Small intestine (tissue), 7 donors: ENCODE measurements around the gene PKNOX2. TPM values are rescaled to one million over a fixed set of nuclear protein-coding genes. Genes with fewer than 3 reads are reported as not detected.

Experiments
- DNase-seq, 2 donors: peaks; one replicate each; pipeline versions ENCODE4 v3.0.0 to v3.0.0-alpha.2; 2013
- FAIRE-seq: peaks from 2 replicates; lab custom pipeline; 2012; peaks lifted over from hg19 to GRCh38; lab: Jason Lieb, UNC
- H3K27ac ChIP-seq, 3 donors: one replicate each; pipeline ENCODE4 v1.5.1; 2013; ENCODE audit warnings: low read length in 2 of 3, mild to moderate bottlenecking in 2 of 3, control low read depth in 1 of 3, inconsistent platforms in 1 of 3, low read depth in 1 of 3, moderate library complexity in 1 of 3
- H3K27me3 ChIP-seq, 3 donors: one replicate each; pipeline ENCODE4 v1.6.1; 2013; ENCODE audit warnings: low read length in 3 of 3, inconsistent platforms in 1 of 3; ENCODE audit not compliant: control insufficient read depth in 3 of 3, insufficient read depth in 3 of 3
- H3K36me3 ChIP-seq, 3 donors: one replicate each; pipeline ENCODE4 v1.6.1; 2013; ENCODE audit warnings: low read length in 3 of 3, inconsistent platforms in 1 of 3, low read depth in 1 of 3, mild to moderate bottlenecking in 1 of 3, moderate library complexity in 1 of 3; ENCODE audit not compliant: control insufficient read depth in 3 of 3, insufficient read depth in 2 of 3
- H3K4me1 ChIP-seq, 3 donors: one replicate each; pipeline ENCODE4 v1.6.1; 2013; ENCODE audit warnings: low read length in 2 of 3, inconsistent platforms in 1 of 3, low read depth in 1 of 3, mild to moderate bottlenecking in 1 of 3, moderate library complexity in 1 of 3; ENCODE audit not compliant: control insufficient read depth in 3 of 3, insufficient read depth in 2 of 3
- H3K4me3 ChIP-seq, 3 donors: one replicate each; pipeline ENCODE4 v1.5.1; 2013; ENCODE audit warnings: low read length in 3 of 3, control low read depth in 1 of 3, inconsistent platforms in 1 of 3, low read depth in 1 of 3, mild to moderate bottlenecking in 1 of 3, moderate library complexity in 1 of 3
- H3K9me3 ChIP-seq, 2 donors: one replicate each; pipeline ENCODE4 v1.6.1; 2013; ENCODE audit warnings: low read depth in 1 of 2, low read length in 1 of 2; ENCODE audit not compliant: control insufficient read depth in 2 of 2, insufficient read depth in 1 of 2
- WGBS, 3 donors: extraction: QIAGEN DNeasy Blood & Tissue Kit; methylation state at CpG; one replicate each; pipeline ENCODE4 v1.1.7; 2013; 5-methylcytosine and 5-hydroxymethylcytosine counted together
- polyA plus RNA-seq, 4 donors: library from polyadenylated mRNA; stranded (reverse) in 3 of 4; unstranded in 1 of 4; fragments of 200-250 nt in 3 of 4; fragments of 120-200 nt in 1 of 4; gene quantifications; one replicate each; pipeline versions ENCODE4 v1.2.1 to v1.2.3, GENCODE V29; 2013
- donor health status: healthy with polysubstance abuse.
- donor health status: control.
- donor health status: control.
- donor health status: Bipolar disorder and iron deficiency.
- donor health status: healthy.

Gene PKNOX2
- polyA plus RNA-seq, 4 donors, result 1.1 to 2.5 (median 1.2) TPM; not detected in 1

- FAIRE-seq (no peak), DNase-seq (no peak)
- Histone ChIP-seq H3K4me3 (no peak overlapping the region), H3K27ac (no peak overlapping the region), H3K36me3 (peaks cover 0 to 3% (median 0%) of the 10 kb centered on the region in 3 donors), H3K4me1 (no peaks in the 10 kb centered on the region), H3K9me3 (peaks cover 0 to 7% of the 10 kb centered on the region in 2 donors), H3K27me3 (peaks cover 0 to 22% (median 0%) of the 10 kb centered on the region in 3 donors)
- WGBS, 3 donors, result 61 to 69% (median 63%) methylated on average over 26 of the region's 26 CpGs
Observed at GRCh38 chr11:125239585-125240560, 75.3 kb downstream of the PKNOX2 start.

DNA sequence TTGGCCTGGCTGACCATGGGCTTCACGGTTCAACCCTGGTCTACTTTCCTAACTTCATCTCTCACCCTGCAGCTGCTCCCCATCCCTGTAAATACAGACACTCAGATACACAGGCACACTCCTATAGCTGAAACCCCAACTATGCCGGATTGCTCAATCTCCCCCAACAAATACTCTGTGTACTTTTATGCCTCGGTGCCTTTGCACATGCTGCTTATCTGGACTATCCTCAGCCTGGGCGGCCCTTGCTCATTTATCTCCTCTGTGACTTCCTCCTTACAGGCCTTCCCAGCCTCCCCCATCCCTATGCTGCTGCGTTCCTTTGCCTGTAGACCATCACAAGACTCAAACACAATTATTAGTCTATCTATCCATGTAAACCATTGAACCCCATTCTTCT is 76.6 kb downstream of the PKNOX2 start:
- Histone ChIP-seq H3K36me3 (no peaks in the 10 kb centered on the region), H3K27ac (no peak overlapping the region), H3K4me1 (no peaks in the 10 kb centered on the region), H3K4me3 (no peak overlapping the region), H3K27me3 (peaks cover 0 to 17% (median 0%) of the 10 kb centered on the region in 3 donors), H3K9me3 (peaks cover 0 to 7% of the 10 kb centered on the region in 2 donors)
- FAIRE-seq (no peak), DNase-seq (no peak)
- 76 to 87% (median 77%) methylated on average over 5 of the region's 5 CpGs for WGBS, 3 donors

DNA sequence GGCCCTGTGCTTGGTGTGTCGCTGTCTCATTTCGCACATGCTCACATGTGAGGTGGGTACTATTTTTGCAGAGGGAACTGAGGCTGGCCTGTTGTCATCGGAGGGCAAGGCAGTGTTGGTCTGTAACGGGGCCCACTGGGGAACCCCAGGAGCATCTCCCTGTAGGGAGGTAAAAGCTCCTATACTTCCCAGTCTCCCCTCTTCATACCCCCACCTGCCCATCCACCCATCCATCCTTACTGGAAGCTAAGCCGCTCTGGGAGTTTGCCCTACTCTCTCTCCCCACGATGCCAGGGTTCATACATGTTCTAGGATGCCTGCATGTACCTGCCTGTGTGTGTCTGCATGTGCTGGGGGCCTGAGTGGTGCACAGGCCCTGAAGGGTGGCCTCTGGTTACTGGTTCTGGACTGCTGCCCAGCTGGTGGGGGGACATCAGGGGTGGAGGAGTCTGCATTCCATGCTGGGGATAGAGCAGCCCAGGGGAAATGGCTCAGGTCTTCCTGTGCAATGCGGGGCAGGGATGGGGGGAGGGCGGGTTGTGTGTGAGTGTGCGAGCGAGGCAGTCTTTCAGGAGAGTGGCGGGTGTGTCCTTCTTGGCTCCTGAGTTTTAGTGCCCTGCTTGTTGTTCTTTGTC is 77.7 kb downstream of the PKNOX2 start:
- Histone ChIP-seq H3K4me1 (no peaks in the 10 kb centered on the region), H3K9me3 (no peaks in the 10 kb centered on the region), H3K27me3 (peaks cover 0 to 14% (median 0%) of the 10 kb centered on the region in 3 donors), H3K36me3 (no peaks in the 10 kb centered on the region), H3K27ac (no peak overlapping the region), H3K4me3 (no peak overlapping the region)
- WGBS, 3 donors, result 81 to 86% (median 83%) methylated on average over 11 of the region's 11 CpGs
- no peak for FAIRE-seq
- DNase-seq, result no peak

GRCh38 chr11:125244166-125244565 is 79.6 kb downstream of the PKNOX2 start:
- Histone ChIP-seq H3K9me3 (no peaks in the 10 kb centered on the region), H3K4me3 (no peak overlapping the region), H3K4me1 (no peaks in the 10 kb centered on the region), H3K36me3 (no peaks in the 10 kb centered on the region), H3K27ac (no peak overlapping the region), H3K27me3 (peaks cover 0 to 15% (median 0%) of the 10 kb centered on the region in 3 donors)
- WGBS, 3 donors, result 68 to 72% (median 72%) methylated on average over 4 of the region's 4 CpGs
- DNase-seq, result no peak
- no peak for FAIRE-seq

DNA sequence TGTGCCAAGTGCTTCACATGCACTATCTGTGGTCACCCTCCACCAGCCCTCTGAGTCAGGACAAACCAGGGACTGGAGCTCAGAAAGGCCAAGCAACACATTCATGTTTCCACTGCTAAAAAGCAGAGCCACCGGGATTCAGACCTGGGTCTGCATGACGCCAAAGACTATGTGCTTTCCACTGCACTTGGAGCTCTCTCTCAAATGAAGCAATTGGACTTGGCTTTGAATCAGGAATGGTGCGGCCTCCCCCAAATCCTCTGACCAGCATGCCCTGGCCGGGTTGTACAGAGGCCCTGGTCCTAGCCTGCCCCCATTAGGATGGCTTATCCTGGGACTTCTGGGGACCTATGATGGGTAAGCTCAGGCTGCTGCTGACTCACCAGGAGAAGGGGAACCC is 80.7 kb downstream of the PKNOX2 start:
- peaks cover 0 to 9% (median 0%) of the 10 kb centered on the region in 3 donors for H3K27me3 ChIP-seq
- H3K4me1 ChIP-seq, result no peaks in the 10 kb centered on the region
- no peaks in the 10 kb centered on the region for H3K36me3 ChIP-seq
- 60 to 82% (median 75%) methylated on average over 4 of the region's 4 CpGs for WGBS, 3 donors
- H3K27ac ChIP-seq, result no peak overlapping the region
- no peak overlapping the region for H3K4me3 ChIP-seq
- DNase-seq, result no peak
- no peaks in the 10 kb centered on the region for H3K9me3 ChIP-seq
- no peak for FAIRE-seq

GRCh38 chr11:125247431-125247830 is 82.9 kb downstream of the PKNOX2 start:
- no peaks in the 10 kb centered on the region for H3K36me3 ChIP-seq
- no peak for DNase-seq
- 65 to 71% (median 71%) methylated on average over 2 of the region's 2 CpGs for WGBS, 3 donors
- peaks cover 0 to 4% (median 0%) of the 10 kb centered on the region in 3 donors for H3K27me3 ChIP-seq
- FAIRE-seq, result no peak
- no peaks in the 10 kb centered on the region for H3K4me1 ChIP-seq
- no peaks in the 10 kb centered on the region for H3K9me3 ChIP-seq
- H3K4me3 ChIP-seq, result no peak overlapping the region
- H3K27ac ChIP-seq, result no peak overlapping the region

GRCh38 chr11:125250318-125251213 is 86.0 kb downstream of the PKNOX2 start:
- DNase-seq, result no peak

GRCh38 chr11:125251214-125251545 is 86.6 kb downstream of the PKNOX2 start:
- no peak for FAIRE-seq
- WGBS, 3 donors, result 90 to 93% (median 91%) methylated on average over 5 of the region's 5 CpGs
- no peak for DNase-seq

More at GRCh38 chr11:125250318-125251213, 86.0 kb downstream of the PKNOX2 start:
- Histone ChIP-seq H3K4me1 (peaks cover 0 to 3% (median 0%) of the 10 kb centered on the region in 3 donors), H3K27me3 (peaks cover 0 to 4% (median 0%) of the 10 kb centered on the region in 3 donors), H3K36me3 (no peaks in the 10 kb centered on the region), H3K27ac (no peak overlapping the region), H3K9me3 (no peaks in the 10 kb centered on the region), H3K4me3 (no peak overlapping the region)
- no peak for FAIRE-seq
- WGBS, 3 donors, result 74 to 80% (median 75%) methylated on average over 17 of the region's 17 CpGs

More at GRCh38 chr11:125251214-125251545, 86.6 kb downstream of the PKNOX2 start:
- Histone ChIP-seq H3K27ac (no peak overlapping the region), H3K36me3 (no peaks in the 10 kb centered on the region), H3K27me3 (peaks cover 0 to 4% (median 0%) of the 10 kb centered on the region in 3 donors), H3K4me1 (peaks cover 0 to 3% (median 0%) of the 10 kb centered on the region in 3 donors), H3K9me3 (no peaks in the 10 kb centered on the region), H3K4me3 (no peak overlapping the region)
